IMR-90 (cell line): Measurements from ENCODE around the gene ADCY9. TPM values are rescaled to one million over a fixed set of nuclear protein-coding genes. Genes with fewer than 3 reads are reported as not detected.

Experiments
- ATAC-seq: fragments of 200-7000 bp; cut with Tn5 transposase; 2 replicates; pipeline ENCODE4 v1.9.1; 2020; ENCODE audit warnings: low read depth, mild to moderate bottlenecking, moderate library complexity
- BruUV-seq: library from RNA; stranded (reverse); fragments of 400-500 nt; replicated peaks from 2 replicates; lab custom pipeline; 2021; lab: Mats Ljungman, UMichigan
- CTCF ChIA-PET: fragments of 300-600 bp; formaldehyde crosslinking; extraction: SDS; loops from one replicate; lab custom pipeline; 2021; ENCODE audit warnings: antibody characterized with exemption; lab: Yijun Ruan, JAX
- POLR2A ChIA-PET: fragments of 300-600 bp; sonication (Branson Sonifier 250); formaldehyde crosslinking; loops from one replicate; lab custom pipeline; 2022; ENCODE audit warnings: antibody characterized with exemption; ENCODE audit not compliant: unreplicated experiment; lab: Charles Lee
- DNase-seq: peaks from one replicate; pipeline ENCODE4 v3.0.0; 2013
- H2AFZ ChIP-seq: replicated peaks from 2 replicates; pipeline ENCODE3; 2013; ENCODE audit warnings: low read length, mild to moderate bottlenecking; ENCODE audit not compliant: poor library complexity
- H2AK5ac ChIP-seq: 2 replicates; pipeline ENCODE4 v1.6.1; 2013; ENCODE audit warnings: low read depth, low read length, inconsistent platforms
- H2AK9ac ChIP-seq: replicated peaks from 2 replicates; pipeline ENCODE3; 2013; ENCODE audit warnings: mild to moderate bottlenecking, low read depth, low read length, moderate library complexity; ENCODE audit not compliant: poor library complexity
- H2BK120ac ChIP-seq: 2 replicates; pipeline ENCODE4 v1.6.1; 2013; ENCODE audit warnings: low read depth, low read length, inconsistent platforms
- H2BK15ac ChIP-seq: 3 replicates; pipeline ENCODE4 v1.6.1; 2013; ENCODE audit warnings: low read depth, low read length, inconsistent platforms
- H2BK20ac ChIP-seq: 2 replicates; pipeline ENCODE4 v1.6.1; 2013; ENCODE audit warnings: low read depth, mild to moderate bottlenecking, inconsistent platforms, low read length, moderate library complexity
- H2BK5ac ChIP-seq: 2 replicates; pipeline ENCODE4 v1.6.1; 2013; ENCODE audit warnings: mild to moderate bottlenecking, low read depth, low read length, inconsistent platforms; ENCODE audit not compliant: poor library complexity, severe bottlenecking
- H3K14ac ChIP-seq: replicated peaks from 2 replicates; pipeline ENCODE4 v1.6.1; 2013; ENCODE audit warnings: low read depth, low read length, inconsistent platforms
- H3K18ac ChIP-seq: 2 replicates; pipeline ENCODE4 v1.6.1; 2013; ENCODE audit warnings: low read depth, low read length, control low read depth
- H3K23ac ChIP-seq: 2 replicates; pipeline ENCODE4 v1.6.1; 2013; ENCODE audit warnings: low read depth, low read length, inconsistent platforms
- H3K27ac ChIP-seq: 2 replicates; pipeline ENCODE4 v1.5.1; 2013; ENCODE audit warnings: mild to moderate bottlenecking, control low read depth, low read length; ENCODE audit not compliant: insufficient read depth
- H3K27me3 ChIP-seq: 2 replicates; pipeline ENCODE4 v1.6.1; 2013; ENCODE audit warnings: low read length; ENCODE audit not compliant: control insufficient read depth, insufficient read depth
- H3K36me3 ChIP-seq: 2 replicates; pipeline ENCODE4 v1.6.1; 2013; ENCODE audit warnings: low read length, mixed read lengths; ENCODE audit not compliant: control insufficient read depth, insufficient read depth
- H3K4ac ChIP-seq: 2 replicates; pipeline ENCODE4 v1.6.1; 2013; ENCODE audit warnings: low read depth, low read length, inconsistent platforms
- H3K4me1 ChIP-seq: 2 replicates; pipeline ENCODE4 v1.6.1; 2013; ENCODE audit warnings: low read length, mixed read lengths; ENCODE audit not compliant: control insufficient read depth, insufficient read depth
- H3K4me2 ChIP-seq: 2 replicates; pipeline ENCODE4 v1.6.1; 2013; ENCODE audit warnings: low read depth, mild to moderate bottlenecking, control low read depth, low read length, moderate library complexity
- H3K4me3 ChIP-seq: 2 replicates; pipeline ENCODE4 v1.5.1; 2013; ENCODE audit warnings: low read depth, mild to moderate bottlenecking, control low read depth, low read length, moderate library complexity; ENCODE audit not compliant: insufficient read depth
- H3K56ac ChIP-seq: 2 replicates; pipeline ENCODE4 v1.6.1; 2013; ENCODE audit warnings: low read length, inconsistent platforms; ENCODE audit not compliant: insufficient read depth; ENCODE audit errors: extremely low read depth
- H3K79me1 ChIP-seq, 2 experiments: 2 replicates each; pipeline ENCODE4 v1.6.1; 2013; ENCODE audit warnings: low read length in 2 of 2, inconsistent platforms in 1 of 2, low read depth in 1 of 2
- H3K9ac ChIP-seq: 2 replicates; pipeline ENCODE4 v1.6.1; 2013; ENCODE audit warnings: low read depth, low read length, control low read depth
- H3K9me1 ChIP-seq: 2 replicates; pipeline ENCODE4 v1.6.1; 2013; ENCODE audit warnings: low read length, inconsistent platforms; ENCODE audit not compliant: insufficient read depth
- H3K9me3 ChIP-seq: 2 replicates; pipeline ENCODE4 v1.6.1; 2013; ENCODE audit warnings: low read length; ENCODE audit not compliant: control insufficient read depth, insufficient read depth
- H4K20me1 ChIP-seq: 2 replicates; pipeline ENCODE4 v1.6.1; 2013; ENCODE audit warnings: low read length, inconsistent platforms; ENCODE audit not compliant: insufficient read depth
- H4K5ac ChIP-seq: 2 replicates; pipeline ENCODE4 v1.6.1; 2013; ENCODE audit warnings: mild to moderate bottlenecking, low read depth, low read length, control low read depth
- H4K8ac ChIP-seq, 2 experiments: 2 replicates each; pipeline ENCODE4 v1.6.1; 2013; ENCODE audit warnings: low read depth in 2 of 2, low read length in 2 of 2, control low read depth in 1 of 2, inconsistent platforms in 1 of 2
- H4K91ac ChIP-seq: 2 replicates; pipeline ENCODE4 v1.6.1; 2013; ENCODE audit warnings: low read depth, low read length, inconsistent platforms; ENCODE audit not compliant: insufficient read depth
- ELK1 ChIP-seq: fragments of 150-350 bp; IDR thresholded peaks from 2 replicates; pipeline ENCODE4 v1.6.1; 2016; ENCODE audit warnings: low read depth, mild to moderate bottlenecking, low read length, moderate library complexity, borderline replicate concordance
- MAFK ChIP-seq: IDR thresholded peaks from 2 replicates; pipeline ENCODE4 v1.6.1; 2012; ENCODE audit warnings: low read depth, low read length, improper control_type of control experiment
- MXI1 ChIP-seq: IDR thresholded peaks from 2 replicates; pipeline ENCODE4 v1.6.1; 2012; ENCODE audit warnings: low read depth, mild to moderate bottlenecking, low read length, moderate library complexity, borderline replicate concordance
- NFE2L2 ChIP-seq: fragments of 150-350 bp; IDR thresholded peaks from 2 replicates; pipeline ENCODE4 v1.6.1; 2016; ENCODE audit warnings: low read depth, mild to moderate bottlenecking, low read length
- RCOR1 ChIP-seq: IDR thresholded peaks from 2 replicates; pipeline ENCODE4 v1.6.1; 2012; ENCODE audit warnings: mild to moderate bottlenecking, low read length, improper control_type of control experiment; ENCODE audit not compliant: insufficient replicate concordance
- SMC3 ChIP-seq: fragments of 150-350 bp; IDR thresholded peaks from 2 replicates; pipeline ENCODE4 v1.6.1; 2016; ENCODE audit warnings: low read depth, mild to moderate bottlenecking, antibody characterized with exemption, low read length, moderate library complexity
- WGBS, 2 experiments: methylation state at CpG; one replicate each; pipeline versions ENCODE4 v1.1.5 to v1.1.7; 2013; ENCODE audit warnings: missing lambda C conversion rate in 2 of 2; ENCODE audit not compliant: insufficient read length in 1 of 2; ENCODE audit errors: extremely low coverage in 2 of 2; 5-methylcytosine and 5-hydroxymethylcytosine counted together
- dilution Hi-C: fragments of 300-500 bp; cut with HindIII; formaldehyde crosslinking; loops from one replicate; pipeline ENCODE4 v1.14.3; 2018; ENCODE audit warnings: low sequenced_read_pairs; ENCODE audit not compliant: unreplicated experiment
- in situ Hi-C: fragments of 300-500 bp; cut with MboI; formaldehyde crosslinking; loops from 3 replicates; pipeline ENCODE4 v1.14.3; 2019; ENCODE audit warnings: low sequenced_read_pairs, inconsistent platforms, mixed read lengths
- intact Hi-C: fragments of 100-400 bp; cut with micrococcal nuclease; formaldehyde crosslinking; loops from 2 replicates; pipeline ENCODE4 v1.10.0; 2022
- polyA plus RNA-seq, 3 experiments: library from polyadenylated mRNA; depleted of rRNA; stranded (reverse); fragments of >200 nt; gene quantifications; 2 replicates each; pipeline ENCODE4 v1.2.3, GENCODE V29; 2012; ENCODE audit warnings: low replicate concordance in 1 of 3
- total RNA-seq: library from RNA; depleted of rRNA; stranded (reverse); fragments of >200 nt; gene quantifications from 2 replicates; pipeline ENCODE4 v1.2.3, GENCODE V29; 2012

ADCY9 gene
- total and polyA plus RNA-seq, 2 of the 4 experiments (the other 2 are of a cell fraction), result 5.4 to 12.5 TPM

- no peak overlapping the region; the same call in 1 of the 2 replicates for H2AK5ac ChIP-seq
- H3K9ac ChIP-seq, result no peak overlapping the region
- dilution Hi-C loops, result no loop called here
- H4K8ac ChIP-seq, result peak overlapping the region in 1 of 2 experiments; percentile 14; a peak in 1 of 4 replicates
- H2BK15ac ChIP-seq, result no peak overlapping the region
- ATAC-seq (no peak), DNase-seq (no peak)
- TF ChIP-seq MXI1 (no peak), RCOR1 (no peak), MAFK (no peak), SMC3 (no peak), NFE2L2 (no peak), ELK1 (no peak)
- H2BK120ac ChIP-seq, result peak overlapping the region; percentile 27; the same call in 1 of the 2 replicates
- H3K9me1 ChIP-seq, result peaks cover 8% of the 10 kb centered on the region
- WGBS, 2 experiments, result no CpG with 5 or more reads among the region's 10 CpGs
- H3K14ac ChIP-seq, result 0 out of 2 replicates have a peak overlapping the region, but pooled peaks have one; percentile 7
- POLR2A ChIA-PET, result no interaction called here
- H3K4me1 ChIP-seq, result peaks cover 7% of the 10 kb centered on the region
- H2BK20ac ChIP-seq, result no peak overlapping the region
- H3K4me3 ChIP-seq, result no peak overlapping the region
- H3K18ac ChIP-seq, result no peak overlapping the region
- no peak overlapping the region for H4K5ac ChIP-seq
- in situ Hi-C loops, result no loop called here
- H3K79me1 ChIP-seq, result peaks cover 25 to 82% of the 10 kb centered on the region in 2 experiments
- H2AK9ac ChIP-seq, result no peak overlapping the region
- no peak overlapping the region for H4K91ac ChIP-seq
- no peak overlapping the region for H3K4me2 ChIP-seq
- CTCF ChIA-PET, result no interaction called here
- peak overlapping the region; percentile 12 for H2AFZ ChIP-seq
- no TSS peak for BruUV-seq
- no peak overlapping the region for H2BK5ac ChIP-seq
- H3K36me3 ChIP-seq, result 0 out of 2 replicates have a peak, but pooled peaks cover 2% of the 10 kb centered on the region
- H3K23ac ChIP-seq, result 0 out of 2 replicates have a peak overlapping the region, but pooled peaks have one; percentile 63
- no peak overlapping the region for H3K56ac ChIP-seq
- no peak overlapping the region for H3K27ac ChIP-seq
- peak overlapping the region; percentile 52; the same call in 1 of the 2 replicates for H3K4ac ChIP-seq
- intact Hi-C loops, result no loop called here
- H3K9me3 ChIP-seq, result no peaks in the 10 kb centered on the region
- H4K20me1 ChIP-seq, result peaks cover 22% of the 10 kb centered on the region
- no peaks in the 10 kb centered on the region for H3K27me3 ChIP-seq
Measured at GRCh38 chr16:4081047-4081446, 35.2 kb downstream of the ADCY9 start.
